Measurements from ENCODE around the gene ENPP1. TPM values are rescaled to one million over a fixed set of nuclear protein-coding genes. Genes with fewer than 3 reads are reported as not detected.

ENPP1 gene
- total and polyA plus RNA-seq, 9 of the 15 experiments (the other 6 are each of a cell fraction or from before 2014, with no cell fraction given): 0.03 to 0.56 (median 0.14) TPM

DNA sequence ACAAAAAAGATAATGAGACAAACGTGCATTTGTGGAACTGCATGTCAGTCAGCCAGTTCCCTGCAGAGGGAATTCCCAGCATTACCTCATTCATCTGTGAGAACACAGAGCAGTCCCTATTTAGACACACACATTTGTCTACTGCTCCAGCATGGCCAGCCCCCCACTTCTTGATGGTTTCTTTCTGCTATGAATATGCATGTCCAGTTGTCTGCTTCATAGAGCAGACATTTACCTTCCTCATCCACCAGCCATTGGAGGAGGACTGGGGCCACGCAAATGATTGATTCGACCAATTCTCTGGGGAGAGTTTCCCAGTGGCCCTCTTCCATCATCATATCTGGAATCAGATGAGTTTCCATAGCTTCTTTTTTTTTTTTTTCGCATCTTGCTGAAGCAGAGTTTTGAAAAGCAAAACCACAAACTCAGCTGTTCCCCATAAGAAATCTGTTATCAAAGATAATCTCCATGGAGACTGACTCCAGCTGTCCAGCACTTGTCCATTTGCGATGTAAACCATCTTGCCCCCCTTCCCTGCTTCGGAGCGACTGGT, 11.8 kb downstream of the ENPP1 start (continued):
- TF ChIP-seq MYC (IDR thresholded peaks at IDR 0.05; ENCODE audit: low read depth, low read length) (no peak), MYC (CRISPR knock-in tag; IDR thresholded peaks at IDR 0.05; ENCODE audit: borderline replicate concordance, low read depth) (no peak), ZNF75A (CRISPR knock-in tag; IDR thresholded peaks at IDR 0.05) (no peak)

DNA sequence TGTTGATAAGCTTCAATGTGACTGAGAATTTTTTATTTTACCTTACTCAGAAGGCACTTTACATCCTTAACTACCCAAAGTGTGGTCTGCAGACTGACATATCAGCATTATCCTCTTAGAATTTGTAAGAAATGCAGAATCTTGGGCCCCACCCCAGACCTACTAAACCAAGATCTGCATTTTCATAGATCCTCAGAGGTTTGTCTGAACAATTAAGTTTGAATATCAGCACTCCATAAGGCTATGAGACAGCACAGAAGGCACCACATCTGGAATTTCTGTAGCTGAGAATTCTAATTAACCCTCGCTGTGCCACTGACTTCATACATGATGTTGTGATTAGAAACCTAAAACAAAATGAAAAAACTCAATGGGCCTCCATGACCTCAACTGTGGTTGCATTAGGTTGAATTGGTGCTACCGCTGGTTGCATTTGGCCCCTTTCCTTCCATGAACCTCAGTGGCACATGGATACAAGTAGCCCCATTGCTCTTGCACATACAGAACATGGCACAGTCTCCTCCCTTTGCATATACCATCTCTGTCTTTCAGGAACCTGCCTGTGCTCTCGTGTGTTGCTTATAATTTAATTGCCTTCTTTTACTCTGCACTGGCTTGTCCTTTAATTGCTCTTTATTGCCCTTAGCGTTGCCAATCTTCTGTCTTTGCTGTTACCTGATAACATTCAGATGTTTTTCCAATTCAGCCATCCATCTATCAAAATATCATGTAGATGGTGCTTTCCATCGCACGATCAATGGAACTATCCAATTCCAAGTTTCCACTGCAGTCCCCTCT, 13.4 kb downstream of the ENPP1 start:
- intact Hi-C loops (cut with micrococcal nuclease): no loop called here
- WGBS (ENCODE audit: insufficient coverage, low coverage, missing lambda C conversion rate): 0% methylated on average over 6 of the region's 6 CpGs
- H3K4me3 ChIP-seq: no peak overlapping the region
- no peak overlapping the region for H3K27ac ChIP-seq (ENCODE audit: extremely low read depth, low read depth, low read length)
- ChIA-PET CTCF (ENCODE audit: low intra/inter-chr PET ratio) (no interaction called here), POLR2A (no interaction called here)
- no peaks in the 10 kb centered on the region; a peak in 3 of 5 replicates for H3K27me3 ChIP-seq (ENCODE audit: control insufficient read depth in 2 of 2, insufficient read depth in 2 of 2, low read length in 2 of 2)
- no peak overlapping the region for H3K4me2 ChIP-seq (ENCODE audit: insufficient read depth, low read length)
- H3K79me2 ChIP-seq (ENCODE audit: control insufficient read depth, insufficient read depth, low read length): no peaks in the 10 kb centered on the region
- BruUV-seq (replicated peaks): no TSS peak
- no peak overlapping the region for H3K9ac ChIP-seq (ENCODE audit: insufficient read depth in 1 of 2, low read depth in 2 of 2, low read length in 2 of 2)
- H3K36me3 ChIP-seq (ENCODE audit: control insufficient read depth, insufficient read depth, low read length): no peaks in the 10 kb centered on the region
- H3K9me1 ChIP-seq (ENCODE audit: control insufficient read depth, insufficient read depth, low read length): no peaks in the 10 kb centered on the region
- no peaks in the 10 kb centered on the region for H3K4me1 ChIP-seq (replicated peaks in 1 of 2; ENCODE audit: control insufficient read depth in 2 of 2, insufficient read depth in 2 of 2, low read length in 2 of 2)
- H4K20me1 ChIP-seq (replicated peaks; ENCODE audit: control insufficient read depth, insufficient read depth, low read length): no peaks in the 10 kb centered on the region
- no peaks in the 10 kb centered on the region for H3K9me3 ChIP-seq (replicated peaks; ENCODE audit: control insufficient read depth, insufficient read depth, low read depth, low read length)
- no peak for ATAC-seq
- no peak overlapping the region for H2AFZ ChIP-seq (ENCODE audit: low read depth, low read length)
- no peak for DNase-seq (ENCODE audit: extremely low read depth in 1 of 4, low spot score in 3 of 4)
- in situ Hi-C loops (cut with MboI): no loop called here
- TF ChIP-seq, protein P1, sequence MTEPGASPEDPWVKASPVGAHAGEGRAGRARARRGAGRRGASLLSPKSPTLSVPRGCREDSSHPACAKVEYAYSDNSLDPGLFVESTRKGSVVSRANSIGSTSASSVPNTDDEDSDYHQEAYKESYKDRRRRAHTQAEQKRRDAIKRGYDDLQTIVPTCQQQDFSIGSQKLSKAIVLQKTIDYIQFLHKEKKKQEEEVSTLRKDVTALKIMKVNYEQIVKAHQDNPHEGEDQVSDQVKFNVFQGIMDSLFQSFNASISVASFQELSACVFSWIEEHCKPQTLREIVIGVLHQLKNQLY (CRISPR knock-in tag; conservative IDR thresholded peaks at IDR 0.05): no peak
- TF ChIP-seq CEBPG (CRISPR knock-in tag; IDR thresholded peaks at IDR 0.05): no peak
- TF ChIP-seq CEBPG (tag; conservative IDR thresholded peaks at IDR 0.05 in 1 of 2, IDR thresholded peaks at IDR 0.05 in 1 of 2): no peak
- no peak for TF ChIP-seq FOXM1 (IDR thresholded peaks at IDR 0.05; ENCODE audit: low read depth)
- no peak for TF ChIP-seq FOXM1 (CRISPR knock-in tag; IDR thresholded peaks at IDR 0.05; ENCODE audit: low read depth)
- FAIRE-seq: no peak

Data from K562 (cell line).